GM12864 (cell line): Measurements from ENCODE around the gene GPNMB.
"Not testable (repeated sequence)": the region's sequence is repeated elsewhere in the genome, so short reads cannot be mapped to it uniquely, and the experiment has no call there.

Experiments
- DNase-seq: peaks from one replicate; pipeline ENCODE4 v3.0.0-alpha.2; 2011; ENCODE audit warnings: low read depth
- H3K4me3 ChIP-seq: 2 replicates; pipeline ENCODE4 v1.5.1; 2011; ENCODE audit warnings: mild to moderate bottlenecking, low read depth, low read length, control low read depth
- CTCF ChIP-seq: IDR thresholded peaks from 2 replicates; pipeline ENCODE4 v1.5.1; 2011; ENCODE audit warnings: low read depth, mild to moderate bottlenecking, moderate library complexity, low read length, control low read depth, inconsistent platforms; ENCODE audit errors: missing control alignments

The GPNMB gene

GRCh38 chr7:23214423-23214822 lies 32.2 kb upstream of the GPNMB start:
- TF ChIP-seq CTCF: no peak
- no peak overlapping the region for H3K4me3 ChIP-seq
- no peak for DNase-seq

DNA sequence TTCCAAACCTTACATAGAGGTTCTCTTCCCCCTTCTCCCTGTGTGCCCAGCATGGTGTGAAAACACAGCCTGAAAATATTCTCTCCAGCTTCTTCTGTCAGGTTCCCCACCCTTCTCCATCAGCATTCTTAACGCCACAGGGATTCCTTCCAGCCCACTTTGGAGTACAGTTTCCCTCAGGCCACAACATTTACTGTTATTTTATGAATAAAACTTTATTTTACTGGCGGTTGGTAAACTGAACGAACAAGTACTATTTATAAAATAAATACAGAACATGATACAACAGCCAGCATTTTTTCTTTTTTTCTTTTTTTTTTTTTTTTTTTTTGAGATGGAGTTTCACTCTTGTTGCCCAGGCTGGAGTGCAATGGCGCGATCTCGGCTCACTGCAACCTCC lies 31.6 kb upstream of the GPNMB start:
- no peak for TF ChIP-seq CTCF
- no peak for DNase-seq
- no peak overlapping the region for H3K4me3 ChIP-seq

DNA sequence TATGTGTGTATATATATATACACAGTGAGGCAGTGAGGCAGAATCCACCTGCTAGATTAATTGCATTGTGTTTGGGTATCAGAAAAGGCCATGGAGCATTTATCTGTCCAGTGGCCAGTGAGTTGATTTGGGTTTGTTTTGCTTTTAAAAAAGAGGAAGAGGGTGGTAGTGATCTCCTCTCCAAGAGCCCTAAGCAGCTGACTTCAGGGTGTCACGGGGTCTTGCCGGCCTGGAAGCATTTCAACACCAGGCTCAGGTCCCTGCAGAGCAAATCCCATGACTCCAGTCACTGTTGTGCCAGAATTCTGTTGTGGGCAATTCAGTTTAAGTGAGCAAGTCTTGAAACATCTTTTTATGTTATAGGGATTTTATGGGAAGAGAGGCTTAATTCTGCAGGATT lies 30.6 kb upstream of the GPNMB start:
- no peak overlapping the region for H3K4me3 ChIP-seq
- TF ChIP-seq CTCF: no peak
- DNase-seq: no peak

- TF ChIP-seq CTCF: no peak
- no peak for DNase-seq
- H3K4me3 ChIP-seq: no peak overlapping the region
These were observed 28.4 kb upstream of the GPNMB start for GRCh38 chr7:23218196-23218595.

DNA sequence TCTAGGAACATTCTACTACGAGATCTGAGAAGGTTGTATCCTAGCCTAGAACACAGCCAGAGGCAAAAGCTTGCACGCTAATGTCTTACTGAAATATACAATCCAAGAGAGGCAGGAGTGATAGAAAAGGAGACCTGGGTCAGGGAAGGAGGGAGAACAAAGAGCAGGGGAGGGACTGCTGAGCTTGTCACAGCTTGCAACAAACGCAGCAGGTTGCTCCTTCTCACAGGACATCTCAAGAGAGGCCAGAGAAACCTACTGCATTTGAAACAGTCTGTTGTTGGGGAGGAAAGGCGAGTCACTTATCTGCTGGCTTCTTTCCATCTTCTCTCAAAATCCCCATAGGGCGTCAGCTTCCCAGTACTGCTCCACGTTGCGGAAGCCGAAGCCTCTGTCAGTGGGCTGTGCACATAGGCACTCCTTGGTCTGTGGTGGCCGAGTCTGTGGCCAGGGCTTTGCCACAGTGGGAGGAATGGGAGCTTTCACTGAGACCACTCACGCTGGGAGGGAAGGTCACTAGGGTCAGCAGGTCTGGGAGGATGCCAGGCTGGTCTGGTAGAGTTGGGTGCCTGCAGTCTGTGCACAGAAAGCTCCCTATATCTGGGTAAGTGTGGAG lies 25.8 kb upstream of the GPNMB start:
- DNase-seq: no peak
- H3K4me3 ChIP-seq: no peak overlapping the region

GRCh38 chr7:23222439-23223030 lies 24.0 kb upstream of the GPNMB start:
- no peak for TF ChIP-seq CTCF
- no peak for DNase-seq
- H3K4me3 ChIP-seq: no peak overlapping the region

More for the DNA sequence above, 25.8 kb upstream of the GPNMB start:
- TF ChIP-seq CTCF: no peak

- H3K4me3 ChIP-seq: not testable (repeated sequence)
These were observed 22.2 kb upstream of the GPNMB start for GRCh38 chr7:23224364-23224763.

More at GRCh38 chr7:23224364-23224763, 22.2 kb upstream of the GPNMB start:
- not testable (repeated sequence) for DNase-seq
